SH-SY5Y (cell line): Measurements from ENCODE around the gene XCR1.

Experiments
- GATA2 ChIP-seq: IDR thresholded peaks from 2 replicates; pipeline ENCODE4 v1.6.1; 2011; ENCODE audit warnings: mild to moderate bottlenecking, low read depth, low read length
- GATA3 ChIP-seq: IDR thresholded peaks from 2 replicates; pipeline ENCODE4 v1.6.1; 2011; ENCODE audit warnings: low read depth, mild to moderate bottlenecking, low read length, moderate library complexity

The XCR1 gene

GRCh38 chr3:45983770-45984169 lies 43.5 kb downstream of the XCR1 start:
- TF ChIP-seq GATA2 (no peak), GATA3 (no peak)

GRCh38 chr3:45981346-45982074 lies 45.8 kb downstream of the XCR1 start:
- TF ChIP-seq GATA3 = no peak
- no peak for TF ChIP-seq GATA2

GRCh38 chr3:45980819-45981218 lies 46.5 kb downstream of the XCR1 start:
- no peak for TF ChIP-seq GATA3
- TF ChIP-seq GATA2 = no peak

GRCh38 chr3:45980229-45980813 lies 47.0 kb downstream of the XCR1 start:
- TF ChIP-seq GATA3 (no peak), GATA2 (no peak)

- TF ChIP-seq GATA2 (no peak), GATA3 (no peak)
Observed at GRCh38 chr3:45979378-45979777, 47.9 kb downstream of the XCR1 start.

- TF ChIP-seq GATA3 (no peak), GATA2 (no peak)
Observed at GRCh38 chr3:45978006-45978761, 49.1 kb downstream of the XCR1 start.

- TF ChIP-seq GATA3 (no peak), GATA2 (no peak)
Observed at GRCh38 chr3:45976191-45977091, 50.8 kb downstream of the XCR1 start.

- no peak for TF ChIP-seq GATA2
Observed at GRCh38 chr3:45975686-45976085, 51.6 kb downstream of the XCR1 start.

GRCh38 chr3:45974686-45975085 lies 52.6 kb downstream of the XCR1 start:
- TF ChIP-seq GATA3 = no peak

GRCh38 chr3:45972534-45973402 lies 54.5 kb downstream of the XCR1 start:
- no peak for TF ChIP-seq GATA2
- TF ChIP-seq GATA3 = no peak

- TF ChIP-seq GATA3 (no peak), GATA2 (no peak)
Observed at GRCh38 chr3:45969953-45970352, 57.3 kb downstream of the XCR1 start.

- no peak for TF ChIP-seq GATA3
- no peak for TF ChIP-seq GATA2
Observed at GRCh38 chr3:45969116-45969515, 58.2 kb downstream of the XCR1 start.

- TF ChIP-seq GATA2 (no peak), GATA3 (no peak)
Observed at GRCh38 chr3:45968706-45969105, 58.6 kb downstream of the XCR1 start.
